AG04450 (cell line): Measurements from ENCODE around the gene AGPAT4. TPM values are rescaled to one million over a fixed set of nuclear protein-coding genes. Genes with fewer than 3 reads are reported as not detected.

Experiments
- CTCF ChIA-PET: fragments of 300-600, 350-600 bp; formaldehyde crosslinking; extraction: SDS; loops from one replicate; lab custom pipeline; 2022; ENCODE audit warnings: antibody characterized with exemption, inconsistent platforms; lab: Charles Lee
- POLR2A ChIA-PET: fragments of 350-600 bp; formaldehyde crosslinking; extraction: SDS; loops from one replicate; lab custom pipeline; 2021; ENCODE audit warnings: antibody characterized with exemption, inconsistent platforms; lab: Yijun Ruan, JAX
- DNase-seq: peaks from one replicate; pipeline ENCODE4 v3.0.0-alpha.2; 2011; ENCODE audit warnings: low read depth, low spot score
- H3K27ac ChIP-seq: one replicate; pipeline ENCODE4 v1.5.1; 2012; ENCODE audit warnings: low read depth, low read length, control low read depth
- H3K27me3 ChIP-seq: one replicate; pipeline ENCODE4 v1.6.0; 2012; ENCODE audit warnings: low read length; ENCODE audit not compliant: control insufficient read depth, insufficient read depth
- H3K4me3 ChIP-seq: 2 replicates; pipeline ENCODE4 v1.5.1; 2011; ENCODE audit warnings: mild to moderate bottlenecking, low read depth, low read length, control low read depth
- H3K9me3 ChIP-seq: 2 replicates; pipeline ENCODE4 v1.5.1; 2012; ENCODE audit warnings: low read length; ENCODE audit not compliant: control insufficient read depth, insufficient read depth
- CTCF ChIP-seq: IDR thresholded peaks from 2 replicates; pipeline ENCODE4 v1.5.1; 2011; ENCODE audit warnings: low read depth, low read length, control low read depth, inconsistent platforms
- polyA plus RNA-seq: library from polyadenylated mRNA; depleted of rRNA; stranded (reverse); fragments of >200 nt; gene quantifications from 2 replicates; pipeline ENCODE4 v1.2.3, GENCODE V29; 2011

The AGPAT4 gene
- polyA plus RNA-seq, 1 experiment, result 10.0 TPM

GRCh38 chr6:161281092-161281491 is 7.2 kb upstream of the AGPAT4 start:
- H3K27ac ChIP-seq, result no peak overlapping the region
- no peaks in the 10 kb centered on the region for H3K9me3 ChIP-seq
- TF ChIP-seq CTCF, result no peak
- ChIA-PET CTCF (no interaction called here), POLR2A (no interaction called here)
- H3K27me3 ChIP-seq, result no peaks in the 10 kb centered on the region
- DNase-seq, result no peak
- H3K4me3 ChIP-seq, result no peak overlapping the region

- ChIA-PET CTCF (interaction anchor here (1.0 kb wide), 1 partner anchor 94 kb away, joined by 6 read pairs; no protein-coding TSS in a partner anchor), POLR2A (no interaction called here)
- Histone ChIP-seq H3K4me3 (no peak overlapping the region), H3K27me3 (no peaks in the 10 kb centered on the region), H3K9me3 (no peaks in the 10 kb centered on the region), H3K27ac (no peak overlapping the region)
- no peak for TF ChIP-seq CTCF
- DNase-seq, result no peak
Measured at GRCh38 chr6:161279677-161280415, 6.0 kb upstream of the AGPAT4 start.

- H3K9me3 ChIP-seq, result no peaks in the 10 kb centered on the region
- no peak overlapping the region for H3K4me3 ChIP-seq
- no peak for TF ChIP-seq CTCF
- no peak for DNase-seq
- no peaks in the 10 kb centered on the region for H3K27me3 ChIP-seq
- H3K27ac ChIP-seq, result no peak overlapping the region
- CTCF ChIA-PET, result interaction anchor here (6.5 kb wide), 1 partner anchor 96 kb away, joined by 51 read pairs; no protein-coding TSS in a partner anchor
- POLR2A ChIA-PET, result no interaction called here
Measured at GRCh38 chr6:161276605-161277155, 2.8 kb upstream of the AGPAT4 start.

GRCh38 chr6:161274898-161275297 is 1.0 kb upstream of the AGPAT4 start:
- DNase-seq, result no peak
- no peak for TF ChIP-seq CTCF
- CTCF ChIA-PET, result interaction anchor here (6.5 kb wide), 1 partner anchor 97 kb away, joined by 51 read pairs; no protein-coding TSS in a partner anchor
- Histone ChIP-seq H3K9me3 (no peaks in the 10 kb centered on the region), H3K4me3 (no peak overlapping the region), H3K27me3 (no peaks in the 10 kb centered on the region), H3K27ac (no peak overlapping the region)
- POLR2A ChIA-PET, result interaction anchor here (0.7 to 1.2 kb wide), 3 partner anchors 32 to 245 kb away, joined by 3 read pairs; no protein-coding TSS in a partner anchor

GRCh38 chr6:161274488-161274858 is 612 bp upstream of the AGPAT4 start:
- no peaks in the 10 kb centered on the region for H3K27me3 ChIP-seq
- no peak for DNase-seq
- POLR2A ChIA-PET, result interaction anchor here (0.6 to 1.2 kb wide), 9 partner anchors 31 to 299 kb away, joined by 3 to 11 read pairs (median 4); no protein-coding TSS in a partner anchor
- peak overlapping the region; percentile 80 for H3K27ac ChIP-seq
- no peaks in the 10 kb centered on the region for H3K9me3 ChIP-seq
- H3K4me3 ChIP-seq, result peak overlapping the region; percentile 84
- CTCF ChIA-PET, result interaction anchor here (1.9 to 6.5 kb wide), 2 partner anchors 98 to 344 kb away, joined by 11 to 51 read pairs; no protein-coding TSS in a partner anchor
- TF ChIP-seq CTCF, result no peak
